NCI-H2107 treated with DMSO at 0.1 percent for 48 hours (cell line): ENCODE data around the gene CDK19.
"Not testable (repeated sequence)": the region's sequence is repeated elsewhere in the genome, so short reads cannot be mapped to it uniquely, and the experiment has no call there.

ENCODE experiments used
- DNase-seq: peaks from one replicate; lab custom pipeline; 2025; ENCODE audit not compliant: unreplicated experiment; lab: John Stamatoyannopoulos, UW

CDK19 gene

GRCh38 chr6:110760589-110760988 lies 54.7 kb downstream of the CDK19 start:
- no peak for DNase-seq

GRCh38 chr6:110760098-110760497 lies 55.2 kb downstream of the CDK19 start:
- DNase-seq = not testable (repeated sequence)

- no peak for DNase-seq
Observed at GRCh38 chr6:110757926-110758325, 57.3 kb downstream of the CDK19 start.

GRCh38 chr6:110756817-110757216 lies 58.5 kb downstream of the CDK19 start:
- DNase-seq = no peak

- DNase-seq = no peak
Observed at GRCh38 chr6:110755411-110755834, 59.8 kb downstream of the CDK19 start.

- DNase-seq = not testable (repeated sequence)
Observed at GRCh38 chr6:110753936-110754668, 61.2 kb downstream of the CDK19 start.

- DNase-seq = no peak
Observed at GRCh38 chr6:110748453-110748852, 66.8 kb downstream of the CDK19 start.

- DNase-seq = no peak
Observed at GRCh38 chr6:110746680-110747079, 68.6 kb downstream of the CDK19 start.

GRCh38 chr6:110744991-110745390 lies 70.3 kb downstream of the CDK19 start:
- DNase-seq = no peak

GRCh38 chr6:110742552-110742951 lies 72.7 kb downstream of the CDK19 start:
- DNase-seq = not testable (repeated sequence)

- no peak for DNase-seq
Observed at GRCh38 chr6:110741517-110741916, 73.8 kb downstream of the CDK19 start.

- DNase-seq = no peak
Observed at GRCh38 chr6:110738899-110739365, 76.3 kb downstream of the CDK19 start.

- DNase-seq = no peak
Observed at GRCh38 chr6:110735666-110736065, 79.6 kb downstream of the CDK19 start.

- no peak for DNase-seq
Observed at GRCh38 chr6:110731898-110732297, 83.4 kb downstream of the CDK19 start.

GRCh38 chr6:110731196-110731595 lies 84.1 kb downstream of the CDK19 start:
- DNase-seq = no peak

- no peak for DNase-seq
Observed at GRCh38 chr6:110728501-110728900, 86.8 kb downstream of the CDK19 start.

GRCh38 chr6:110723017-110723416 lies 92.3 kb downstream of the CDK19 start:
- DNase-seq = no peak

GRCh38 chr6:110720066-110720465 lies 95.2 kb downstream of the CDK19 start:
- no peak for DNase-seq

GRCh38 chr6:110719601-110720000 lies 95.7 kb downstream of the CDK19 start:
- DNase-seq = not testable (repeated sequence)

- no peak for DNase-seq
Observed at GRCh38 chr6:110714143-110714542, 101.1 kb downstream of the CDK19 start.

- no peak for DNase-seq
Observed at GRCh38 chr6:110712238-110712637, 103.0 kb downstream of the CDK19 start.

GRCh38 chr6:110710115-110710514 lies 105.2 kb downstream of the CDK19 start:
- no peak for DNase-seq
